HG03066 (cell line): ENCODE results near the gene TEX48.

Experiments
- ATAC-seq: cut with Tn5 transposase; IDR thresholded peaks from one replicate; pipeline ENCODE4 v1.9.1; 2021; ENCODE audit warnings: low read depth; ENCODE audit not compliant: unreplicated experiment

Gene TEX48, protein sequence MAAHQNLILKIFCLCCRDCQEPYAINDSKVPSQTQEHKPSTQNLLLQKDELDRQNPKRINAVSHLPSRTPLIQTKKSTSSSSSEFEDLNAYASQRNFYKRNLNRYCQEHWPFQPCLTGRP

DNA sequence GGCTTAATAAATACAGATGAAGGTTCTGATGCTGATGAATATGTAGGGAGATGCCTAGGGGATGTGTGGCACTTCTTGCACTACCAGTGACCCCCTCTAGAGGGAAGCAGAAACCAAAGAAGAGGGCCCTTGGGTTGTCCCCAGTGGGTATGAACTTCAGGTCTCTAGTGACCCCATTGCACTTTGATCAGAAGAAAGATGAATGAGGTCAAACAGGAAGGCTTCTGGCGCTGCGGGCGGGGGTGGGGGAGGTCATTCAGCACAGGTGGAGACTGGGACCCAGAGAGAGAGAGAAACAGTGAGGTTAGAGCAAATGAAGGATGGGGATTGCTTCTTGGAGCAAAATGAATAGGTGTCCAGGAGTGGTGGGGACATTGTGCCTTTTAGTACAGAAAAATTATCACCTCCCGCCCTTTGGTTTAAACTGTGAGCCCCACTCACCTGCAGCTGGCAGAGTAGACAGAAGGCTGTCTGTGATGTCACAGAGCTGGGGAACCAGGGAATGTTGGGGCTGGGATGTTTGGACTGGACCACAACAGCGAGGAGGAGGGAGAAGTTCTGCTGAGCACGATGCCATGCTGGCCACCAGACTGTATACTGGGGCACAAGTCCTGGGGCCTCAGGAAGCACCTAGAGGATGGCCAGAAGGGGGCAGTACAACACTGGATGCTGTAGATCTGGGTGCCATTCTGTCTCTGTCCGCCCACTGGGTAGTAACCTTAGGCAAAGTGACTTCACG lies at the start of gene TEX48:
Gene TEX48, minus strand, starts transcription at position 599 of the 739 bp plus-strand sequence. CDS start 10,469 bp downstream, outside the sequence.
- peak; percentile 75 for ATAC-seq

GRCh38 chr9:114731701-114732100 lies 49.7 kb upstream of the TEX48 start:
- ATAC-seq: no peak

- ATAC-seq: no peak
Measured at GRCh38 chr9:114729706-114730105, 47.7 kb upstream of the TEX48 start.

DNA sequence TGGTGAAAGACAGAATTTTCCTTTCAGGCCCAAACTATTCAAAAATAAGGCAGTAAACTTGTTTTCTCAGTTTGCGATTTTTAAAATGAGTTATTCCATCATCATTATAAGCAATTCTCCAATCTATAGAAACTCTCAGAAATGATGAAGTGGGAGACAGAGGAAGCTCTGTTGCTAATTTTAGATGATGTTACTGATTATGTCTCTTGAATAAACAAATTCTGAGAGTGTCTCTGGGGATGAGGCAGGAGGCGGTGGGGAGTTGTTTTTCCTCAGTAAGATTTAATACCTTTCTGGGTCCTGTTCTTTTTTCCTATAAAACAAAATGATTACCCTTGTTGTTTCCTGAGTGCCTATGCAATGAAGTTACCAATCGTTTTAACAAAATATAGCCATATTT lies 43.9 kb upstream of the TEX48 start:
- ATAC-seq: no peak

GRCh38 chr9:114724744-114725143 lies 42.8 kb upstream of the TEX48 start:
- ATAC-seq: no peak

DNA sequence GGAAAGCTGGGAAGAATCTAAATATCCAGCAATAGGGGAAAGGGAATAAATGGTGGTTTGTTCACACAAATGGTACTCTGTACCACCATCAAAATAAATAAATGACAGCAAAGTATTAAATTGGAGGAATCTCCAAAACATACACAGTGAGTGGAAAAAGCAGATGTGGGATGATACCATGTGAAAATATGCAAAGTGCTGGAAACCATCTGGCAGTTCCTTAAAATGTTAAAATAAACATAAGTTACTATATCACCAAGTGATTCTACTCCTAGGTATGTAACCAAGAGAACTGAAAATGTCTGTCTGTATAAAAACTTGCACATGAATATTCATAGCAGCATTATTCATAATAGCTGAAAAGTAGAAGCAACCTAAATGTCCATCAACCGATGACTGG lies 41.9 kb upstream of the TEX48 start:
- no peak for ATAC-seq

GRCh38 chr9:114722937-114723620 lies 41.1 kb upstream of the TEX48 start:
- no peak for ATAC-seq

DNA sequence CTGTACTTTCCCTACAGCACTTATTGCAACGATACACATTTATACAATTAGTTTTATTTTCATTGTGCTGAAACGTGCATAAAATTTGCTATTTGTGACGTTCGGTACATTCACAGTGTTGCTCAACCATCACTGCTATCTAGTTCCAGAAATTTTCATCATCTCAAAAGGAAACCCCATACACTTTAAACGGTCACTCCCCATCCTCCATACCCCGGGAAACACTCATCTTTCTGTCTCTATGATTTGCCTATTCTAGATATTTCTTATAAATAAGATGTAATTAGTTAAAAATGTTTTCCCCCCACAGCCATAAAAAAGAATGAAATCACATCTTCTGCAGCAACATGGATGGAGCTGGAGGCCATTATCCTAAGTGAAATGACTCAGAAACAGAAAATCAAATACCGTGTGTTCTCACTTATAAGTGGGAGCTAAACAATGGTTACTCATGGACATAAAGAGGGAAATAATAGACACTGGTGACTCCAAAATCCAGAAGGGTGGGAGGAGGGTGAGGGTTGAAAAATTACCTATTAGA lies 40.2 kb upstream of the TEX48 start:
- ATAC-seq: no peak

- ATAC-seq: no peak
Measured at GRCh38 chr9:114721491-114722079, 39.6 kb upstream of the TEX48 start.

DNA sequence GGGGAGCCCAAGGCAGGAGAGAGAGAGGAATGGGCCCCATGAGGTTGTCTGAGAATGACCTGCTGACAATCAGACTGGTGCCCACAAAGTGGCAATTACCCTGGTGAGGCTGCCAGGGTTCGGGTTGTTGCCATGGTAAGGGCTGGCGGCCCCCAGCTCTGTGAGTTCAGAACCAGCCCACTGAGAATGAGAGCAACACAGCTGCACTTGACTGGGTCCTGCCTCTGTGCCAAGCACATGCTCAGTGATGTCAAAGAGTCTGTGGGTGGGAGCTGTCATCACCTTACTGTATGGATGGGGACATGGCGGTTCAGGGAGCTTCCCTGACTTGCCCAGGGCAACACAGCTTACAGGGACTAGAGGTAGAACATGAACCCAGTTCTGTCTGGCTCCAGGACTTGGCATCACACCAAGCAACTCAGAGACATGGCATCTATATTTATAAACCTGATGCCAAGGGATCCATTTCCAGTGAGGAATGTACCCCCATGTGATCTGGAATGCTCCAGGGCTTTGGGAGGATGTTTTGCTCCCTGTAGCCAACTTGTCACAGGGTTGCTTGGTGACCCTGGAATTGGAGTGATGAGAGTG lies 38.2 kb upstream of the TEX48 start:
- no peak for ATAC-seq

- no peak for ATAC-seq
Measured at GRCh38 chr9:114719290-114719689, 37.3 kb upstream of the TEX48 start.

GRCh38 chr9:114718801-114719221 lies 36.8 kb upstream of the TEX48 start:
- ATAC-seq: peak; percentile 87

- no peak for ATAC-seq
Measured at GRCh38 chr9:114717908-114718486, 36.0 kb upstream of the TEX48 start.

- ATAC-seq: no peak
Measured at GRCh38 chr9:114709636-114710035, 27.6 kb upstream of the TEX48 start.

- ATAC-seq: no peak
Measured at GRCh38 chr9:114706711-114707110, 24.7 kb upstream of the TEX48 start.

DNA sequence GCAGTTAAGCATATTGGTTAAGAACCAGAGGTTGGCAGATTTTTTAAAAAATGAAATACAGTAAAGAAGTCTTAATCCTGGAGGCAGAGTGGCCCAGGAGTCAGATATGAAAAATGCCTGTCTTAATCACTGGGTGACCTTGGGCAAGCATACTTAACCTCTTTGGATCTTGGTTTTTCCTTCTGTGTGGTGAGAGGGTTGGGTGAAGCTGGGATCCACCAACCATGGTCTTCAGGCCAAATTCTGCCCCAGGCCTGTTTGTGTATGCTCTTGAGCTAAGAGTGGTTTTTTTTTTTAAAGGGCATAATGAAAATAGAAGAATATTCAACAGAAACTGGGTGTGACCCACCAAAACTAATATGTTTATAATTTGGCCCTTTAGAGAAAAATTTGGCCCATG lies 20.0 kb upstream of the TEX48 start:
- ATAC-seq: no peak

GRCh38 chr9:114697951-114698351 lies 16.0 kb upstream of the TEX48 start:
- ATAC-seq: peak; percentile 37

DNA sequence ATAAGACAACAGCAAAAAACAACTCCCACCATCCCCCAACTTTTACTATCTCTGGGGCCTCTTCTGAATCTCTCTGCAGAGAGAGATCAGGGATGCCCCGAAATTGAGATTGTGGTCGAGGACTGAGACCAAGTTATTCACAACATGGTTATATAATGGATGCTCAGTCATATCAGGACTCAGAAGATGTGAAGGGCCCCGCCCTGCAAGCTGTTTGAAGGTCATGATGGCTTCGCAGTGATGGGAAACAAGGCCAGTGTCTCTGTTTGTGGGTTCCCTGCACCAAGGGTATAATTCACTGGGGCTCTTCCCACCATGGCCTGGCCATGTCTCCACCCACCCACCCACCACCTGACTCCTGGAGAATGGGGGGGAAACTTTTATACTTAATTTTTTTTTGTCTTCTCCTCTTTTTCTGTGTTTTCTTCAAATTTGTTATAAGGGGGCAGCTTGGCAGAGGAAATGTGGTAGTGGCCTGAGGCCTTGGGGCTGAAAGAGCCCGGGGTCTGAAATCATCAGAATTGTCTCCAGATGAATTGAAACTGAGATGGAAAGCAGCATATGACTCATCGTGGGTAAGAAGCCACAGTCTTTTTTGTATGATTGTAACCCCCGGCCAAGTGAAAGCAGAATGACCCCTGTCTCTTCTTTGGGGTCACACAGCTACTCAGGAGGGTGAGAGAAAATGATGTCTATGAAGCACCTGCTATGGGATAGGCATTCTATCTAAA lies 15.0 kb upstream of the TEX48 start:
- ATAC-seq: peak; percentile 71

- no peak for ATAC-seq
Measured at GRCh38 chr9:114695948-114696347, 14.0 kb upstream of the TEX48 start.
